LNCaP clone FGC (cell line): ENCODE measurements around the gene TSHZ1.

Experiments
- DNase-seq: peaks from one replicate; pipeline ENCODE4 v3.0.0-alpha.2; 2011; ENCODE audit warnings: low read depth
- H3K4me3 ChIP-seq: 2 replicates; pipeline ENCODE4 v1.5.1; 2011; ENCODE audit warnings: mild to moderate bottlenecking, low read depth, low read length, control low read depth
- TF ChIP-seq, protein P1 (sequence below): IDR thresholded peaks from 2 replicates; pipeline ENCODE4 v1.5.1; 2012; ENCODE audit warnings: mild to moderate bottlenecking; ENCODE audit not compliant: control insufficient read depth, insufficient read depth; ENCODE audit errors: extremely low read depth

The TSHZ1 gene

DNA sequence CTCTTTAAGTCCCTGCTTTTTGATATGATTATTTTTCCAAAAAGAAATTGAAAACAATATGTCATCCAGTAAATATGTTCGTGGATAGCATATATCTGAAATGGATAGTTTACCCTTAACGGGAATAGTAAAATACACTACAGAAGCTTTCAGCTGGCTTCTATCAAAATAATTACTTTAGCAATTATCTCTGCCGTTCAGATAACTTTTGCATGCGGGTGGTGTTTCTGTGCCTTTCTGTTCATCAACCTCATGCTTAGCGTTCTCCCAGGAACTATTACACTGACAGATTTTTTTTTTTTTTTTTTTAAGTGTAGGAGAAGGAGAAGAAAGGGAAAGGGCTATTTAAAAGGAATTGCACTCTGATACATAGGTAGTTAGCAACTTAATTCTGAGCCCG, 53.6 kb downstream of the TSHZ1 start:
- no peak overlapping the region for H3K4me3 ChIP-seq
- DNase-seq: no peak

DNA sequence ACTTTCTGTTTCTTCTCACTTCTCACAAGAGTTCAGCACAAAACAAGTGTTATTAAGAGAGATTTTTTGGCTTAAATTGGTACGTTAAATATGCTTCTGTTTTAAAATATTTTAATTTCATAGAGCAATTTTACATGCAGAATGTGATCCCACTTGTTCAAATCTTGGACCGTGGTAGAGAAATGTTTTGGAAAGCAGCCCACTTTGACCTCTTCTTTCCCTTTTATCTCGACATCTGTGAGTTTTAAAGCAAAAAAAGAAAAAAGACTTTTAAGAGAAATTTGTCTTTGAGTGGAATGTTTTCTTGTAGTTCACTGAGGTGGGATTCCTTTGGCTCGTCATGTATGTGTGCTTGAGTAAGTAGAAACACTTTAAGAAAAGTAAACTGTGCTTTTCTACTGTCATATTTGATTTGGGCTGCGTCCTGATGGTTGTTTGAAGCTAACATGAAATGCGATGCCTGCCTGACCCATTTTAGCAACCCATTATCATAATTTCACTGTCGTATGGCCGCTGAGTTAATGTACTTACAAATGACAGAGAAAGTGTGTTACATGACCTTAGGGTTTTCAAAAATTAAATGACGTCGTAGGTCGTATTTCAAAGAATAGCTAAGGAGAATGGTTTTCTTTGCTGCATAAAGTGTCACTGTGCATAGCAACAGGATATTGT, 54.5 kb downstream of the TSHZ1 start:
- no peak for DNase-seq
- H3K4me3 ChIP-seq: no peak overlapping the region
- TF ChIP-seq, protein P1, sequence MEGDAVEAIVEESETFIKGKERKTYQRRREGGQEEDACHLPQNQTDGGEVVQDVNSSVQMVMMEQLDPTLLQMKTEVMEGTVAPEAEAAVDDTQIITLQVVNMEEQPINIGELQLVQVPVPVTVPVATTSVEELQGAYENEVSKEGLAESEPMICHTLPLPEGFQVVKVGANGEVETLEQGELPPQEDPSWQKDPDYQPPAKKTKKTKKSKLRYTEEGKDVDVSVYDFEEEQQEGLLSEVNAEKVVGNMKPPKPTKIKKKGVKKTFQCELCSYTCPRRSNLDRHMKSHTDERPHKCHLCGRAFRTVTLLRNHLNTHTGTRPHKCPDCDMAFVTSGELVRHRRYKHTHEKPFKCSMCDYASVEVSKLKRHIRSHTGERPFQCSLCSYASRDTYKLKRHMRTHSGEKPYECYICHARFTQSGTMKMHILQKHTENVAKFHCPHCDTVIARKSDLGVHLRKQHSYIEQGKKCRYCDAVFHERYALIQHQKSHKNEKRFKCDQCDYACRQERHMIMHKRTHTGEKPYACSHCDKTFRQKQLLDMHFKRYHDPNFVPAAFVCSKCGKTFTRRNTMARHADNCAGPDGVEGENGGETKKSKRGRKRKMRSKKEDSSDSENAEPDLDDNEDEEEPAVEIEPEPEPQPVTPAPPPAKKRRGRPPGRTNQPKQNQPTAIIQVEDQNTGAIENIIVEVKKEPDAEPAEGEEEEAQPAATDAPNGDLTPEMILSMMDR: no peak

More for the DNA sequence above, 53.6 kb downstream of the TSHZ1 start:
- TF ChIP-seq, protein P1: no peak

DNA sequence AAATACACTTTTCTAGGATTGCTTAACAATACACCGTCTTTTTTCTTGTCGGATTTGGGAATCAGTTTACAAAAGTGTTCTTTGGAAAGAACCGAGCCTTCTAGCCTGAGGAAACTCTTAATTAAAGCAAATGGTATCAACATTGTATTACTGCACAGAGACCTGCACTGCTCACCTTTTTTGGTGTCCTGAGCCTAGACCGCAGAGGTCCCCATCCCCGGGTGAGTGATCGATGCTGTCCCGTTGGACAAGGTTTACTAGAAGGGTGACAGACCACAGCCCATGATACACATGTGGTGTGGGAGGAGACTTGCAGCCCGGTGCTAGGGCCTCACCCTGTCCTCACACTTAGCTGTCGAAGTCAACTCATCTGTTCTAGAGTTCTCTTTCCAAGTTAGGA, 55.3 kb downstream of the TSHZ1 start:
- TF ChIP-seq, protein P1: no peak
- no peak overlapping the region for H3K4me3 ChIP-seq
- DNase-seq: no peak

DNA sequence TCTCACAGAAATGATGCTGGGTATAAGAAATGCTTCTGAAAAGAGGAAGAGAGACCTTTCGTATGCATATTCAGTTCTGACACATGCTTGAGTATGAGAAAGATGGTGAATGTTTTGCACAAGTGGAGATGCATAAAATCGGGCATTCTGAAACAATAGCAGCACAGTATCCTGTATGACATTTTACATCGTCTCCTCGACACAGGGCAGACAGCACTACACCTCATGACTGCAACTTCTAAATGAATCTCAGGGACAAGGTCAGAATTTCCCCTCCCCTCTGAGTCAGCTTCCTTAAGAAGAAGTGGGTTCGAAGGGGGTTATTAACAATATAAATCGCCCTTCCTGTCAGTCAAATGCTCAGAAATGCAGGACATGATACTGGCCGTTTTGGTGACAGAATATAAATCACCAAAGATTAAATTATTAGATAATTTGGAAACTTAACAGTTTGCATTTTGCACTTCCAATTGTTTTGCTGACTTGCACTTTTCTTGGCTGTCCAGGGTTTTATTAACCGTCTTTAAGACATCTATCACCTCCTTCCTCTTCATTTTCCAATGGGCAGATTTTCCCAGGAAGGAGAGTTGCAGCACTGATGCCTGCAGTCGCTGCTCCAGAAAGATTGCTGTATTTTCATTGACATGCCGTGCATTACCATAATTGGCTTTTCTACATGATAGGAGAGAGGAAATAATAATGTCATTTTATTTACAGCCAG, 57.2 kb downstream of the TSHZ1 start:
- TF ChIP-seq, protein P1: no peak
- no peak overlapping the region for H3K4me3 ChIP-seq
- no peak for DNase-seq

DNA sequence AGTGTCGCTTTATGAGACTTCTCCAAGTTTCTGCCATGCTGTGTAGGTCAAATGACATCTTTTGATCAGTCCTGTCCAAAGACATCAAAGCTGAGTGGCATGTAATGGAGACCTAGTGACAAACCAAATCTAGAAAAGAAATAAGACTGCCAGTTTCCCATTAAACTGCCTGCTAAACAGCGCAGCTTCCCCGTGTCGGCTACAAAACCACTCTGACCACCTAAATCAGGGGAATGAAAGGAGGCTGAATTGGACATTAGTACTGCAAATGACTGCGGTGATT, 57.7 kb downstream of the TSHZ1 start:
- DNase-seq: no peak
- TF ChIP-seq, protein P1: no peak
- no peak overlapping the region for H3K4me3 ChIP-seq

DNA sequence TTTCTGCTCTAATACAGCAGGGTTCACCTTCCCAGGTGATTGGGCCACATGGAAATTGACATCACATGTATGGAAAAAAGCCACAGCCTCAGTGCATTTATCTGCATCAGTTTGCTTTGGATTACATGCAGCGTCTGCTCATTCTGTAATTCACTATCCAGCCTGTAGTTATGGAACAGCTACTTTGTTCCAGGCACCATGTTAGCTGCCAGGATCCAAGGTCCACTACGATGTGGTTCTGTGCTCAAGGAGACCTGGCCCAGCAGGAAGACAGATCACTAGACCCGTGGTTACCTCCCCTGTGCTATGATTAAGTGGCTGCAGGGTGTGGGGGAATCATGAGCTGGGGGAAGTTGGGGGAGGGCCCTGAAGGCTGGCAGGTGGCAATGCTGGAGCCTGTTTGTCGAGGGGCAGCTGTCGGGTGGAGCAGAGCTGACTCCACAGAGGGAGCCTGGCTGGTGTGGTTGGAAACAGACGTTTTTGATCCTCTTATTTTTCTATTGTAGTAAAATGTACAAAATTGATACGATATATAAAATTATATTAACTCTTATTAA, 58.6 kb downstream of the TSHZ1 start:
- TF ChIP-seq, protein P1: no peak
- no peak overlapping the region for H3K4me3 ChIP-seq
- DNase-seq: no peak

DNA sequence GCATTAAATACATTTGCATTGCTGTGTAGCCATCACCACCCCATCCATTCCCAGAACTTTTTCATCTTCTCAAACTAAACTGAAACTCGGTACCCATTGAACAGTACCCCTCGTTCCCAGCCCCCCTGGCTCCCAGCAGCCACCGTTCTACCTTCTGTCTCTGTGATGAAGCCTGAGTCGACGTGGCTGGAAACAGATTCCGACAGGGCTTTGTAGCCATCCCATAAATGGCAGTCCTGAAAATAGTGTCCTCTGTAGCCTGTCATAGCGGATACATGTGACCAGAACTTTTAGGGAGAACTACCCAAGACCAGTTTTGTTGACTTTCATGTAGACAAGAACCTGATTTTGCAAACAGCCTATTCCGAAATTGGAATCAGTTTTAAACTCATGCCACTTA, 59.1 kb downstream of the TSHZ1 start:
- TF ChIP-seq, protein P1: no peak
- no peak for DNase-seq
- H3K4me3 ChIP-seq: no peak overlapping the region
